GM12892 (cell line): ENCODE measurements around the gene NOVA2.
"Not testable (repeated sequence)": the region's sequence is repeated elsewhere in the genome, so short reads cannot be mapped to it uniquely, and the experiment has no call there.

Experiments used
- POLR2A ChIP-seq: IDR thresholded peaks from 2 replicates; pipeline ENCODE4 v1.6.1; 2011; ENCODE audit warnings: low read depth, low read length, control low read depth
- TAF1 ChIP-seq: IDR thresholded peaks from 2 replicates; pipeline ENCODE4 v1.6.1; 2011; ENCODE audit warnings: low read depth, mild to moderate bottlenecking, control low read depth, low read length, borderline replicate concordance

- not testable (repeated sequence) for TF ChIP-seq POLR2A, TAF1
These were observed 77.6 kb downstream of the NOVA2 start for GRCh38 chr19:45895983-45896599.
